Neuron (in vitro differentiated cells): ENCODE data around the gene UNC13B.

Experiments used
- H2AFZ ChIP-seq: one replicate; pipeline ENCODE4 v1.6.1; 2013; ENCODE audit warnings: low read depth, mild to moderate bottlenecking, inconsistent platforms, low read length, moderate library complexity
- H3K27me3 ChIP-seq: one replicate; pipeline ENCODE4 v1.6.1; 2013; ENCODE audit warnings: low read length; ENCODE audit not compliant: insufficient read depth
- H3K36me3 ChIP-seq: one replicate; pipeline ENCODE4 v1.6.1; 2013; ENCODE audit warnings: low read length; ENCODE audit not compliant: insufficient read depth
- H3K4me1 ChIP-seq: one replicate; pipeline ENCODE4 v1.6.1; 2013; ENCODE audit warnings: low read length; ENCODE audit not compliant: insufficient read depth
- H3K4me3 ChIP-seq: 2 replicates; pipeline ENCODE4 v1.5.1; 2013; ENCODE audit warnings: mild to moderate bottlenecking, low read length, moderate library complexity
- H3K9me3 ChIP-seq: one replicate; pipeline ENCODE4 v1.6.1; 2013; ENCODE audit warnings: low read length

Gene UNC13B

GRCh38 chr9:35308316-35308715 lies 146.5 kb downstream of the UNC13B start:
- Histone ChIP-seq H3K9me3 (peaks cover 7% of the 10 kb centered on the region), H2AFZ (no peak overlapping the region), H3K36me3 (peaks cover 7% of the 10 kb centered on the region), H3K4me1 (peaks cover 12% of the 10 kb centered on the region), H3K4me3 (no peak overlapping the region), H3K27me3 (no peaks in the 10 kb centered on the region)

GRCh38 chr9:35311891-35312639 lies 150.3 kb downstream of the UNC13B start:
- Histone ChIP-seq H3K27me3 (no peaks in the 10 kb centered on the region), H2AFZ (no peak overlapping the region), H3K36me3 (peaks cover 11% of the 10 kb centered on the region), H3K4me1 (no peaks in the 10 kb centered on the region), H3K4me3 (no peak overlapping the region), H3K9me3 (peaks cover 7% of the 10 kb centered on the region)

DNA sequence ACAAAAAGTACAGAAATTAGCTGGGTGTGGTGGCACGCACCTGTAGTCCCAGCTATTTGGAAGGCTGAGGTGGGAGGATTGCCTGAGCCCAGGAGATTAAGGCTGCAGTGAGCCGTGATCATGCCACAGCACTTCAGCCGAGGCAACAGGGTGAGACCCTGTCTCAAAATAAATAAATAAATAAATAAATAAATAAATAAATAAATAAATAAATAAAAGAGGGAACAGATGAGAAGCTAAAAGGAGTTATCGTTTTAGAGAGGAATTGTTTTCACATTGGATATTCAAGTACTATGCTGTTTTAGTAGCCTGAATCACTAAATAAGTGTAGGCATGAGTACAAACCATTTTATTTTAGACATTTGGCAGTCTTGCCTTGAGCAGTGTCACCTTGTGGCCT lies 151.7 kb downstream of the UNC13B start:
- H2AFZ ChIP-seq = no peak overlapping the region
- peaks cover 4% of the 10 kb centered on the region for H3K9me3 ChIP-seq
- no peaks in the 10 kb centered on the region for H3K27me3 ChIP-seq
- H3K4me3 ChIP-seq = no peak overlapping the region
- no peaks in the 10 kb centered on the region for H3K4me1 ChIP-seq
- H3K36me3 ChIP-seq = peaks cover 11% of the 10 kb centered on the region

- Histone ChIP-seq H3K9me3 (peaks cover 4% of the 10 kb centered on the region), H2AFZ (no peak overlapping the region), H3K36me3 (peaks cover 13% of the 10 kb centered on the region), H3K4me1 (no peaks in the 10 kb centered on the region), H3K27me3 (no peaks in the 10 kb centered on the region), H3K4me3 (no peak overlapping the region)
Observed at GRCh38 chr9:35313916-35314315, 152.1 kb downstream of the UNC13B start.

- H3K36me3 ChIP-seq = peaks cover 8% of the 10 kb centered on the region
- H3K4me1 ChIP-seq = no peaks in the 10 kb centered on the region
- no peaks in the 10 kb centered on the region for H3K27me3 ChIP-seq
- H2AFZ ChIP-seq = no peak overlapping the region
- H3K9me3 ChIP-seq = no peaks in the 10 kb centered on the region
- no peak overlapping the region for H3K4me3 ChIP-seq
Observed at GRCh38 chr9:35318741-35319140, 156.9 kb downstream of the UNC13B start.

GRCh38 chr9:35322075-35322885 lies 160.5 kb downstream of the UNC13B start:
- Histone ChIP-seq H3K36me3 (peaks cover 5% of the 10 kb centered on the region), H3K4me1 (no peaks in the 10 kb centered on the region), H3K4me3 (no peak overlapping the region), H3K9me3 (no peaks in the 10 kb centered on the region), H3K27me3 (no peaks in the 10 kb centered on the region), H2AFZ (no peak overlapping the region)

DNA sequence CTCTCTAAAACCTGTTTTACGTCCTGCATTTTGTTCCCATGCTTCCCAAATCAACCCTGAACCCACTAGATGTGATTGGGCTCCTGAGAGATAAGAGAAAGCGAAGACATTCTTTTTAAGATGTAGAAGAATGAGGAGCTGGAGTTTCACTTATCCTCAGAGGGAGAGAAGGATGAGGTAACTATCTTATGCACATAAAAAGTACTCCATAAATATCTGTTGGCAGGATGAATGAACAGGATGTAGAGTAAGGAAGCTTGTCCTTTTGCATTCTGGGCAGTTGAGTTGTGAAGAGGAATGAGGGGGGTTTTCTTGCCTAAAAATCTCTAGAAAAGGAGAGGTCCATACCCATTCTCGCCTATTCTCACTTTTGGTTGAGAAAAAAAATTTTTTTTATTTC lies 163.2 kb downstream of the UNC13B start:
- Histone ChIP-seq H3K9me3 (no peaks in the 10 kb centered on the region), H3K4me1 (no peaks in the 10 kb centered on the region), H3K27me3 (no peaks in the 10 kb centered on the region), H3K4me3 (no peak overlapping the region), H3K36me3 (peaks cover 5% of the 10 kb centered on the region), H2AFZ (no peak overlapping the region)

GRCh38 chr9:35333551-35333950 lies 171.7 kb downstream of the UNC13B start:
- Histone ChIP-seq H3K4me3 (no peak overlapping the region), H2AFZ (no peak overlapping the region), H3K4me1 (no peaks in the 10 kb centered on the region), H3K36me3 (no peaks in the 10 kb centered on the region), H3K9me3 (no peaks in the 10 kb centered on the region), H3K27me3 (no peaks in the 10 kb centered on the region)

- Histone ChIP-seq H3K4me1 (no peaks in the 10 kb centered on the region), H3K27me3 (no peaks in the 10 kb centered on the region), H2AFZ (no peak overlapping the region), H3K9me3 (no peaks in the 10 kb centered on the region), H3K4me3 (no peak overlapping the region), H3K36me3 (no peaks in the 10 kb centered on the region)
Observed at GRCh38 chr9:35335164-35335563, 173.4 kb downstream of the UNC13B start.

GRCh38 chr9:35338086-35338485 lies 176.3 kb downstream of the UNC13B start:
- Histone ChIP-seq H3K27me3 (no peaks in the 10 kb centered on the region), H2AFZ (no peak overlapping the region), H3K4me1 (no peaks in the 10 kb centered on the region), H3K36me3 (no peaks in the 10 kb centered on the region), H3K9me3 (no peaks in the 10 kb centered on the region), H3K4me3 (no peak overlapping the region)

- no peaks in the 10 kb centered on the region for H3K9me3 ChIP-seq
- no peaks in the 10 kb centered on the region for H3K4me1 ChIP-seq
- no peaks in the 10 kb centered on the region for H3K27me3 ChIP-seq
- H3K4me3 ChIP-seq = no peak overlapping the region
- H3K36me3 ChIP-seq = no peaks in the 10 kb centered on the region
- H2AFZ ChIP-seq = no peak overlapping the region
Observed at GRCh38 chr9:35338561-35339274, 176.9 kb downstream of the UNC13B start.

DNA sequence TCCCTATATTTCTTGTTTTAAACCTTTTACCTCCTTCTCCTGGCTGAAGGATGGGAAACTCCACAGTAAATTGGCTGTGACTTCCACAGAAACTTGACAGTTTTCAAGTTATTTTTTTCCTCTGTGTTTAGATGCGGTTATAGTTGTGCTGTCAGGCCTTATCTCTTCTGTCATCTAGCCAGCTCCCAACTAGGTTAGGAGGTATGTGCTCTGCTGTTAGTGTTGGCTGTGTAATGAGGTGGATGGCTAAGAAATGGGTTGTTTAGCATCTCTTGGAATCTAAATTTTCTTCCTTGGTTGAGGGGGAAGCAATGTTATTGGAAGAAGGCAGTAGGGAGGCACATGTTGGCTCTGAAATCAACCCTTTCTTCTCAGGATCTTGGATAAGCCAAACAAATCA lies 178.2 kb downstream of the UNC13B start:
- H3K9me3 ChIP-seq = no peaks in the 10 kb centered on the region
- no peak overlapping the region for H2AFZ ChIP-seq
- H3K36me3 ChIP-seq = no peaks in the 10 kb centered on the region
- no peaks in the 10 kb centered on the region for H3K4me1 ChIP-seq
- no peak overlapping the region for H3K4me3 ChIP-seq
- H3K27me3 ChIP-seq = no peaks in the 10 kb centered on the region

DNA sequence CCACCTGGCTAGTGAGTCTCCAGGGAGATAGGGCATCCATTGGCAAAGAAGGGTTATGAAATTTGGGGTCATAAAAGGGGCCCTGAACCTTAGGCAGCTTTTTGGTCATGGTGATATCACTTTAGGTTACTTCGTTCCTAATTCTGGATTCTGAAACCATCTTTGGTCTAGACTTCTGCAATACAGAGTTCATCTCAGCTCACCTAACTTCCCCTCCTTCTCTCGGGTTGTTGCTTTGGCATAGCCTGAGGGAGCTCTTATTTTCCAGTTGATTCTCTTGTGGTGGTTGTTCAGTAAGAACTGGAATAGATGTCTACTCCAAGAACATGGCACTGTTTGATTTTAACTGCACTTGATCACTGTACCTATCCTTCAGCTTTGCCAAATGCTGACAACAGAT lies 179.2 kb downstream of the UNC13B start:
- Histone ChIP-seq H3K4me3 (no peak overlapping the region), H2AFZ (no peak overlapping the region), H3K9me3 (no peaks in the 10 kb centered on the region), H3K27me3 (no peaks in the 10 kb centered on the region), H3K4me1 (no peaks in the 10 kb centered on the region), H3K36me3 (no peaks in the 10 kb centered on the region)
